ENCODE results near the gene RBM47. TPM values are rescaled to one million over a fixed set of nuclear protein-coding genes. Genes with fewer than 3 reads are reported as not detected.

The RBM47 gene
- total RNA-seq, 2 experiments from 2014 or later = 0.27 to 0.92 TPM

DNA sequence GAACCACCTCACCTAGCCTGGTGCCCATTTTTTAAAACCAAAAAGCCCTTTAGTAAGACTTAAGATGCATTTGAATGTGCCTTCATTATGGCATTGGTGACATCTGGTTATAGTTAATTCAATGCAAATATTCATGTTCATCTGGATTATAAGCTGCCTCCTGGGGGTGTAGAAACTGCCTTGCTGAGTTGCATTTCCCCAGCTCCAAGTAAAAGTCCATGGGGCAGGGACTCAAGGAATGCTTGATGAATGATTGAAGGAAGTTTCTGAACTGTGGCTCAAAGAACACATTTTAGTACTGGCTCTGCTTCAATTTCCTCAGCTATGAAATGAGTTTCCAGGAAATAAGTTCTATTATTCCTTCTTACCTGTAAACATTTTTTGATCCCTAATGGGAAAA lies 18.5 kb upstream of the RBM47 start:
- Histone ChIP-seq H3K9me3 (ENCODE audit: control insufficient read depth in 1 of 2, insufficient read depth in 1 of 2, low read length in 2 of 2) (no peaks in the 10 kb centered on the region), H3K27me3 (ENCODE audit: control insufficient read depth in 1 of 2, insufficient read depth in 2 of 2, low read length in 2 of 2) (no peaks in the 10 kb centered on the region), H3K27ac (ENCODE audit: low read depth in 1 of 2, low read length in 2 of 2) (no peak overlapping the region), H3K4me1 (ENCODE audit: insufficient read depth, low read length) (no peaks in the 10 kb centered on the region), H3K4me3 (ENCODE audit: low read length) (no peak overlapping the region), H3K36me3 (ENCODE audit: insufficient read depth, low read length) (no peaks in the 10 kb centered on the region)
- ATAC-seq (ENCODE audit: poor library complexity) (no peak), DNase-seq (no peak)
- Mint-ChIP-seq H3K27ac (no peak overlapping the region), H3K9me3 (no peaks in the 10 kb centered on the region), H3K4me1 (ENCODE audit: low read depth) (no peaks in the 10 kb centered on the region), H3K4me3 (no peak overlapping the region), H3K36me3 (ENCODE audit: low read depth) (no peaks in the 10 kb centered on the region), H3K27me3 (no peaks in the 10 kb centered on the region)
- intact Hi-C loops (cut with DNase I, micrococcal nuclease) = no loop called here
- CTCF ChIA-PET = no interaction called here
- TF ChIP-seq, protein P1, sequence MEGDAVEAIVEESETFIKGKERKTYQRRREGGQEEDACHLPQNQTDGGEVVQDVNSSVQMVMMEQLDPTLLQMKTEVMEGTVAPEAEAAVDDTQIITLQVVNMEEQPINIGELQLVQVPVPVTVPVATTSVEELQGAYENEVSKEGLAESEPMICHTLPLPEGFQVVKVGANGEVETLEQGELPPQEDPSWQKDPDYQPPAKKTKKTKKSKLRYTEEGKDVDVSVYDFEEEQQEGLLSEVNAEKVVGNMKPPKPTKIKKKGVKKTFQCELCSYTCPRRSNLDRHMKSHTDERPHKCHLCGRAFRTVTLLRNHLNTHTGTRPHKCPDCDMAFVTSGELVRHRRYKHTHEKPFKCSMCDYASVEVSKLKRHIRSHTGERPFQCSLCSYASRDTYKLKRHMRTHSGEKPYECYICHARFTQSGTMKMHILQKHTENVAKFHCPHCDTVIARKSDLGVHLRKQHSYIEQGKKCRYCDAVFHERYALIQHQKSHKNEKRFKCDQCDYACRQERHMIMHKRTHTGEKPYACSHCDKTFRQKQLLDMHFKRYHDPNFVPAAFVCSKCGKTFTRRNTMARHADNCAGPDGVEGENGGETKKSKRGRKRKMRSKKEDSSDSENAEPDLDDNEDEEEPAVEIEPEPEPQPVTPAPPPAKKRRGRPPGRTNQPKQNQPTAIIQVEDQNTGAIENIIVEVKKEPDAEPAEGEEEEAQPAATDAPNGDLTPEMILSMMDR (IDR thresholded peaks at IDR 0.05) = no peak
- POLR2A ChIA-PET = no interaction called here

DNA sequence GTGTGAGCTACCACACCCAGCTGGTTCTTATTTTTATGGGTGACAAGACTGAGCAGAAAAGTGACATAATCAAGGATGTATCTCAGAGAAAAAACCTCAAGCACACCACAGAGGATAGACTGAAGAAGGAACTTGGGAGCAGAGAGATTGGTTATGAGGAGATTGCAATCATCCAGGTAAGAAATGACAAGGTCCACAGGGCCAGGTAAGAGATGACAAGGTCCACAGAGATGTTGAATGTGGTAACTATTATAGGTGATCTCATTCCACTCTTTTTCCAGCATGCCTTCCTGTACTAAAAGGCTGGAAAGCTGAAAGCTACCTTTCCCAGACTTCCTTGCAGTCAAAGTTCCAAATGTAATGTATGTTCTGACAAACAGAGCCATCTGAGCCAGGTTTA lies 15.9 kb upstream of the RBM47 start:
- no peaks in the 10 kb centered on the region for H3K4me1 Mint-ChIP-seq (ENCODE audit: low read depth)
- no peak overlapping the region for H3K27ac Mint-ChIP-seq
- no peaks in the 10 kb centered on the region for H3K36me3 Mint-ChIP-seq (ENCODE audit: low read depth)

DNA sequence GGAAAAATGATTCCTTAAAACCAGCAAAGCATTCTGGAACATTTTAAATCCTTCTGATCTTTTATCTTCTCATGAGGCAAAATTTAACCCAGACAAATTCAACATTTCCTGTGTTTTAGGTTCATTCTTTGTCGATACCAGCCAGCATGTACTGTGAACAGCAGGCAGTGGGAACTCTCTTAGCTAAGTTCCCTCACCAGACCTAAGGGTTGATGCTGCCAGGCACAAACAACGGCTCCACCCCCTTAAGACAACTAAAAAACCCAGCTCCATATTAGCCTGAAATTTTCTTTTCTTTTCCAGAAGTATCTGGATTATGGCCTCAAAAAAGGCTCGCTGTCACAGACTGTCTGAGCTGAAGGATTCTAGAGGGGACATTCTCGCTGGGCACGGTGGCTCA lies 2.4 kb upstream of the RBM47 start:
- ChIA-PET POLR2A (no interaction called here), CTCF (no interaction called here)
- Mint-ChIP-seq H3K36me3 (ENCODE audit: low read depth) (no peaks in the 10 kb centered on the region), H3K4me1 (ENCODE audit: low read depth) (peaks cover 14% of the 10 kb centered on the region), H3K27me3 (peaks cover 19% of the 10 kb centered on the region), H3K4me3 (no peak overlapping the region), H3K27ac (no peak overlapping the region), H3K9me3 (no peaks in the 10 kb centered on the region)
- DNase-seq = no peak
- Histone ChIP-seq H3K4me3 (ENCODE audit: low read length) (no peak overlapping the region), H3K27me3 (ENCODE audit: control insufficient read depth in 1 of 2, insufficient read depth in 2 of 2, low read length in 2 of 2) (peaks cover 0 to 12% of the 10 kb centered on the region in 2 experiments), H3K9me3 (ENCODE audit: control insufficient read depth in 1 of 2, insufficient read depth in 1 of 2, low read length in 2 of 2) (peaks cover 0 to 4% of the 10 kb centered on the region in 2 experiments), H3K36me3 (ENCODE audit: insufficient read depth, low read length) (no peaks in the 10 kb centered on the region), H3K27ac (ENCODE audit: low read depth in 1 of 2, low read length in 2 of 2) (no peak overlapping the region), H3K4me1 (ENCODE audit: insufficient read depth, low read length) (peaks cover 11% of the 10 kb centered on the region)
- ATAC-seq (ENCODE audit: poor library complexity) = no peak
- TF ChIP-seq, protein P1 (IDR thresholded peaks at IDR 0.05) = no peak
- intact Hi-C loops (cut with DNase I, micrococcal nuclease) = no loop called here

More for the DNA sequence above, 15.9 kb upstream of the RBM47 start:
- ChIA-PET CTCF (no interaction called here), POLR2A (no interaction called here)
- no peak for DNase-seq
- Histone ChIP-seq H3K4me3 (ENCODE audit: low read length) (no peak overlapping the region), H3K27me3 (ENCODE audit: control insufficient read depth in 1 of 2, insufficient read depth in 2 of 2, low read length in 2 of 2) (no peaks in the 10 kb centered on the region), H3K36me3 (ENCODE audit: insufficient read depth, low read length) (no peaks in the 10 kb centered on the region), H3K27ac (ENCODE audit: low read depth in 1 of 2, low read length in 2 of 2) (no peak overlapping the region), H3K9me3 (ENCODE audit: control insufficient read depth in 1 of 2, insufficient read depth in 1 of 2, low read length in 2 of 2) (no peaks in the 10 kb centered on the region), H3K4me1 (ENCODE audit: insufficient read depth, low read length) (no peaks in the 10 kb centered on the region)
- intact Hi-C loops (cut with DNase I, micrococcal nuclease) = no loop called here
- Mint-ChIP-seq H3K27me3 (no peaks in the 10 kb centered on the region), H3K4me3 (no peak overlapping the region), H3K9me3 (no peaks in the 10 kb centered on the region)
- TF ChIP-seq, protein P1 (IDR thresholded peaks at IDR 0.05) = no peak
- ATAC-seq (ENCODE audit: poor library complexity) = no peak

All from CD4-positive, alpha-beta T cell (primary cell).